HFFc6 (cell line): ENCODE measurements around the gene STON1. TPM values are rescaled to one million over a fixed set of nuclear protein-coding genes. Genes with fewer than 3 reads are reported as not detected.
A peak's percentile ranks its signal among the peaks of the same experiment; 100 is the strongest.

Experiments
- DNase-seq: peaks from one replicate; pipeline ENCODE4 v3.0.0-alpha.2; 2018
- H3K27ac Mint-ChIP-seq: 2 replicates; pipeline ENCODE4 v1.8.0; 2020; ENCODE audit warnings: mild to moderate bottlenecking, mixed read lengths
- H3K27me3 Mint-ChIP-seq: 2 replicates; pipeline ENCODE4 v1.8.0; 2021; ENCODE audit warnings: mild to moderate bottlenecking, moderate library complexity, mixed read lengths; ENCODE audit not compliant: insufficient read depth
- H3K36me3 Mint-ChIP-seq: 2 replicates; pipeline ENCODE4 v1.8.0; 2021; ENCODE audit warnings: low read depth, mixed read lengths
- H3K4me1 Mint-ChIP-seq: 2 replicates; pipeline ENCODE4 v1.8.0; 2020; ENCODE audit warnings: low read depth, mixed read lengths
- H3K4me3 Mint-ChIP-seq: 2 replicates; pipeline ENCODE4 v1.8.0; 2020; ENCODE audit warnings: mild to moderate bottlenecking, moderate library complexity, mixed read lengths
- H3K9me3 Mint-ChIP-seq: 2 replicates; pipeline ENCODE4 v1.8.0; 2020; ENCODE audit warnings: mild to moderate bottlenecking, mixed read lengths
- CTCF ChIP-seq: fragments of 200-600 bp; sonication (generic); IDR thresholded peaks from 2 replicates; pipeline ENCODE4 v1.5.0; 2021; ENCODE audit warnings: antibody characterized with exemption, mild to moderate bottlenecking
- total RNA-seq, 6 experiments: library from RNA; stranded (reverse); fragmentation: NEBNext Ultra II Directional; extraction: Animal tissue kit (Norgen Biotek cat#: 25700); gene quantifications; 2 replicates in 1 of 6; 3 replicates in 5 of 6; pipeline ENCODE4 v1.2.3, GENCODE V29; 2021

Gene STON1
- total RNA-seq, 6 experiments from 2014 or later = 1.3 to 4.3 (median 3.1) TPM

GRCh38 chr2:48483916-48484315 is 46.0 kb upstream of the STON1 start:
- H3K36me3 Mint-ChIP-seq = no peaks in the 10 kb centered on the region
- no peak for DNase-seq
- no peak overlapping the region for H3K4me3 Mint-ChIP-seq
- no peak overlapping the region for H3K27ac Mint-ChIP-seq
- no peaks in the 10 kb centered on the region for H3K27me3 Mint-ChIP-seq
- no peak for TF ChIP-seq CTCF
- peaks cover 9% of the 10 kb centered on the region; the same call in 1 of the 2 replicates for H3K4me1 Mint-ChIP-seq
- no peaks in the 10 kb centered on the region for H3K9me3 Mint-ChIP-seq

GRCh38 chr2:48488545-48488944 is 41.4 kb upstream of the STON1 start:
- Mint-ChIP-seq H3K9me3 (no peaks in the 10 kb centered on the region), H3K27me3 (no peaks in the 10 kb centered on the region), H3K4me1 (peaks cover 9% of the 10 kb centered on the region; the same call in 1 of the 2 replicates), H3K27ac (no peak overlapping the region), H3K4me3 (no peak overlapping the region), H3K36me3 (peaks cover 5% of the 10 kb centered on the region; the same call in 1 of the 2 replicates)
- DNase-seq = no peak
- TF ChIP-seq CTCF = no peak

GRCh38 chr2:48496849-48497248 is 33.1 kb upstream of the STON1 start:
- H3K27me3 Mint-ChIP-seq = no peaks in the 10 kb centered on the region
- H3K27ac Mint-ChIP-seq = peak overlapping the region; percentile 79
- peaks cover 17% of the 10 kb centered on the region for H3K4me1 Mint-ChIP-seq
- no peak overlapping the region for H3K4me3 Mint-ChIP-seq
- peak; percentile 74 for DNase-seq
- no peaks in the 10 kb centered on the region for H3K9me3 Mint-ChIP-seq
- peaks cover 21% of the 10 kb centered on the region for H3K36me3 Mint-ChIP-seq
- TF ChIP-seq CTCF = no peak

- no peak for TF ChIP-seq CTCF
- Mint-ChIP-seq H3K9me3 (no peaks in the 10 kb centered on the region), H3K4me1 (peaks cover 38% of the 10 kb centered on the region), H3K36me3 (peaks cover 15% of the 10 kb centered on the region), H3K4me3 (no peak overlapping the region), H3K27me3 (no peaks in the 10 kb centered on the region), H3K27ac (peak overlapping the region; percentile 85)
- peak; percentile 56 for DNase-seq
These were observed 25.2 kb upstream of the STON1 start for GRCh38 chr2:48504647-48505327.

- no peak for TF ChIP-seq CTCF
- no peaks in the 10 kb centered on the region for H3K27me3 Mint-ChIP-seq
- H3K27ac Mint-ChIP-seq = peak overlapping the region; percentile 40; the same call in 1 of the 2 replicates
- H3K4me1 Mint-ChIP-seq = peaks cover 48% of the 10 kb centered on the region
- H3K4me3 Mint-ChIP-seq = no peak overlapping the region
- no peaks in the 10 kb centered on the region for H3K9me3 Mint-ChIP-seq
- no peak for DNase-seq
- peaks cover 19% of the 10 kb centered on the region for H3K36me3 Mint-ChIP-seq
These were observed 22.8 kb upstream of the STON1 start for GRCh38 chr2:48507111-48507510.
